Activated CD8-positive, alpha-beta memory T cell treated with anti-CD3 and anti-CD28 coated beads for 48 hours (primary cell): ENCODE results near the gene TESK1.

Source experiments
- DNase-seq, 3 experiments: peaks; one replicate each; pipeline ENCODE4 v3.0.0-alpha.2; 2020; ENCODE audit warnings: low read depth in 2 of 3, low spot score in 2 of 3

The TESK1 gene, protein sequence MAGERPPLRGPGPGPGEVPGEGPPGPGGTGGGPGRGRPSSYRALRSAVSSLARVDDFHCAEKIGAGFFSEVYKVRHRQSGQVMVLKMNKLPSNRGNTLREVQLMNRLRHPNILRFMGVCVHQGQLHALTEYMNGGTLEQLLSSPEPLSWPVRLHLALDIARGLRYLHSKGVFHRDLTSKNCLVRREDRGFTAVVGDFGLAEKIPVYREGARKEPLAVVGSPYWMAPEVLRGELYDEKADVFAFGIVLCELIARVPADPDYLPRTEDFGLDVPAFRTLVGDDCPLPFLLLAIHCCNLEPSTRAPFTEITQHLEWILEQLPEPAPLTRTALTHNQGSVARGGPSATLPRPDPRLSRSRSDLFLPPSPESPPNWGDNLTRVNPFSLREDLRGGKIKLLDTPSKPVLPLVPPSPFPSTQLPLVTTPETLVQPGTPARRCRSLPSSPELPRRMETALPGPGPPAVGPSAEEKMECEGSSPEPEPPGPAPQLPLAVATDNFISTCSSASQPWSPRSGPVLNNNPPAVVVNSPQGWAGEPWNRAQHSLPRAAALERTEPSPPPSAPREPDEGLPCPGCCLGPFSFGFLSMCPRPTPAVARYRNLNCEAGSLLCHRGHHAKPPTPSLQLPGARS

DNA sequence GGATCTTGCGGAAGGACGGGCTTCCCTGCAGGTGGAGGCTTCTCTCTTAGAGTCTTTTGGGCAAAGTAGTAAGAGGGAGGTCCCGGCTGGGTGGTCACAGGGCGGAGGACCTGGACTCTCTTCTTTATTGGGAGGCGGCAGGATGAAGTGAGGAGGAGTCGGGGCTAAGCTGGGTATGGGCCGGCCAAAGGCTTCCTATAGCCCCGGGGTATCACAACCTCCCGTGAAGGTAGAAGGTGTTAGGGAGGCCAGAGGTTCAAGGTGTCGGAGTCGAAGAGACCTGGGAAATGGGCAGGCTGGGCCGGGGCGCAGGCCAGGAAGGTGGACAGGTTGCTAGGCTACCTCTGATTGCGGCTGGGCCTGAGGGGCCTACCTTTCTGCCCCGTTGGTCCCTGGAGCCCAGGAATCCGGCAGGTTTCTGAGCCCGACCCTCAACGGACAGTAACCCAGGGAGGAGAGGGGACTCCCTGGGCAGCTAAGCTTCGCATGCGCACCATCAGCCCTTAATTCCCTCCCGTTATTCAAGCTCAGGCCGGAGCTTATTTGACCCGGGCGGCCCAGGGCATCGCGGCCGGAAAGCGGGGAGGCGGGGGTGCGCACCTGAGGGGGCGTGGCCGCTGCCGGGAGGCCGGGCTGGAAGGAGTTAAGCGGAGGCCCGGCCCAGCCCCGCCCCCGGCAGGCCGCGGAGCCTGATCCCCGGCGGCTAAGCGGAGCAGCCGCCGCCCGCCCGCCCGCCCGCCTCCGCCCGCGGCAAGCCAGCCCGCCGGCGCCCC lies at the start of gene TESK1:
Gene TESK1, plus strand, starts transcription at position 685 of the 773 bp plus-strand sequence. CDS start 358 bp downstream, outside the sequence.
- peak; percentile 65 to 76 (median 67) for DNase-seq

DNA sequence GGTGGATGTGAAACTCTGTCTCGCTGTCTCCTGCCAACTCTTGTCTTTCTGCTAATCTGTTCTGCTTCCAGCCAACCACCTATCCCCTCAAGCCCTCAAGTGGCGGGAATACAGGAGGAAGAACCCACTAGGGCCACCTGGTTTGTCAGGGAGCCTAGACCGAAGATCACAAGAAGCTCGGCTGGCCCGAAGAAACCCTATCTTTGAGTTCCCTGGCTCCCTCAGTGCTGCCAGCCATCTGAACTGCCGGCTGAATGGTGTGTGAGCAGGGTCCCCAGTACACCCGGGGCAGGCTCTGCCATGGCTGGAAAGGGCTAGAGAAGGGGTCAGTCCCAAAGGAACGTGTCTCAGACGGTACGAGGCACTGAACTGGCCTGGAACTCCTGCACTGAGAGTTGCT lies 49.2 kb upstream of the TESK1 start:
- DNase-seq = no peak

DNA sequence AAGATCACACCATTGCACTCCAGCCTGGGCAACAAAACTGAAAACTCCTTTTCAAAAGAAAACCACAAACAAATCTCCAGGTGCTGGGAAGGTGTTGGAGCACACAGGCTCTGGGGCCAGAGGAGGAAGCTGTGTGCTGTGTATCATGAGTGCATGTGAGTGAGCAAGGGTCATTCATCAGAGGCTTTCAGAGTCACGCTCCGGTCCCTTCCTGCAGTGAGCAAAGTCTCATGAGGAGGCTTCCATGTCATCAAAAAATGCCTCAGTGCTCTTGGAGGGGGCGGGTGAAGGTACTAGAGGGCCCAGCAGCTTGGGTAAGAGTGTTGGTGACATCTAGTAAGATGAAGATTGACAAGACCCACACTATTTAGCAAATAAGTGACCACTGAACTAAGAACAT lies 48.3 kb upstream of the TESK1 start:
- no peak for DNase-seq

DNA sequence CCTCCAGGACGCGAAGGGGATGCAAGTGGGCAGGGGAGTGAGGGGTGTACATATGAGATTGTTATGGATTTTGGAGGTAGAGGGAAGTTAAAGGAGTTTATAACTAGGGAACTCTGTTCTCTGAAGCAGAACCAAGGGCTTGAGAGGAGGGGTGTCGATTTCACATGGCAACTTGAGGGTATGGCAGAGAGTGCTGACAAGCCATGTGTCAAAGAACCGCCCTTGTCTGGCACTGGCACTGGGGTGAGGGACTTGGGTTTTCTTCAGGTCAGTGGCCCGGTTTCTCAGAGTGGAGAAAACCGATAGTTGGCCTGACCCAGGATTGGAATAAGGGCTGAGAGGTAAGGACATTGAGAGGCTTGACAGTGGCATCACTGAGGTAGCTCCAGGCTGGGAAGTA lies 47.7 kb upstream of the TESK1 start:
- DNase-seq = no peak

DNA sequence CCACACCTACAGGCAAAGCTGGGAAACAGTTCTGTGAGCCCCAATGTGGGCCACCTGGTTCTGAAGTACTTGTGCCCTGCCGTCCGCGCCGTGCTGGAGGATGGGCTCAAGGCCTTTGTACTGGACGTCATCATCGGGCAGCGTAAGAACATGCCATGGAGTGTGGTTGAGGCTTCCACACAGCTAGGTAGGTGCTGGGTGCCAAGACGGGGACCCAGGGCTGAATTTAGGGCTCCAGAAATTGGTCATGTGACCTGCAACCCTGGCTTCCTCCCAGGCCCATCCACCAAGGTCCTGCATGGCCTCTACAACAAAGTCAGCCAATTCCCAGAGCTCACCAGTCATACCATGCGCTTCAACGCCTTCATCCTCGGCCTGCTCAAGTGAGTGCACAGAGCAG lies 46.9 kb upstream of the TESK1 start:
- no peak for DNase-seq

DNA sequence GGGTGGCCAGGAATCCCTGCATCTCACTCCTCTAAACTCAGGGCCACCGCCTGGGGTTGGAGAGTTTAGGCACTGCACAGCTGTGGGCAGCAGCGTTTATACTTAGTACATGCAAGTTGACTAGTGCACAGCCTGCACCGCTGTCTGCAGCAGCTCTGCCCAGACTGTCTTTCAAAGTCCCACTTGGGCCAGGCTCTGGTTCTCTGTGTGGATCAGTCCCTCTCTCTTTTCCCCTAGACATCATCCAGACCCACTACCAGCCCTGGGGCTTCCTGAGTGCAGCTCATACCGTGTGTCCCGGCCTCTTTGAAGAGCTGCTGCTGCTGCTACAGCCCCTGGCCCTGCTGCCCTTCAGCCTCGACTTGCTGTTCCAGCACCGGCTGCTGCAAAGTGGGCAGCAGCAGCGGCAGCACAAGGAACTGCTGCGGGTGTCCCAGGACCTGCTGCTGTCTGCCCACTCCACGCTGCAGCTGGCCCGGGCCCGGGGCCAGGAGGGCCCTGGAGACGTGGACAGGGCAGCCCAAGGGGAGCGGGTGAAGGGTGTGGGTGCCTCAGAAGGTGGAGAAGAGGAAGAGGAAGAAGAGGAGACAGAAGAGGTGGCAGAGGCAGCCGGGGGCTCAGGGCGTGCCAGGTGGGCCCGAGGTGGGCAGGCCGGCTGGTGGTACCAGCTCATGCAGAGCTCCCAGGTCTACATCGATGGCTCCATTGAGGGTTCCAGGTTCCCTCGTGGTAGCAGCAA lies 45.1 kb upstream of the TESK1 start:
- no peak for DNase-seq

DNA sequence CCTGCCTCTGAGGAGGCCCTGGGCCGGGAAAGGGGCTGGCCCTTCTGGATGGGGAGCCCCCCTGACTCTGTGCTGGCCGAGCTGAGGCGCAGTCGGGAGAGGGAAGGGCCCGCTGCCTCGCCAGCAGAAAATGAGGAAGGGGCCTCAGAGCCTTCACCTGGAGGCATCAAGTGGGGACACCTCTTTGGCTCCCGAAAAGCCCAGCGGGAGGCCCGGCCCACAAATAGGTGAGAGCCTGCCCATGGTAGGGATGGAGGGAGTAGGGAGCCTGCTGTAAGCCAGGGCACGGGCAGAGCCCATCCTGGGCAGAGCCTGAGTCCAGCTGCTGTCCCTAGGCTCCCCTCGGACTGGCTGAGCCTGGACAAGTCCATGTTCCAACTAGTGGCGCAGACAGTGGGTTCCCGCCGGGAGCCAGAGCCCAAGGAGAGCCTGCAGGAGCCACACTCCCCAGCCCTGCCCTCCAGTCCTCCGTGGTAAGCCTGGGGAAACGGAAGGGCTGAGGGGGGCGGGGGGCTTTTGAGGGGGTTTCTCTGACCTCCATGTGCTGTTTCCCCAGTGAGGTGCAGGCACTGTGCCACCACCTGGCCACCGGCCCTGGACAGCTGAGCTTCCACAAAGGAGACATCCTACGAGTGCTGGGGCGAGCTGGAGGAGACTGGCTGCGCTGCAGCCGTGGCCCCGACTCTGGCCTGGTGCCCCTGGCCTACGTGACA lies 44.3 kb upstream of the TESK1 start:
- DNase-seq = no peak

DNA sequence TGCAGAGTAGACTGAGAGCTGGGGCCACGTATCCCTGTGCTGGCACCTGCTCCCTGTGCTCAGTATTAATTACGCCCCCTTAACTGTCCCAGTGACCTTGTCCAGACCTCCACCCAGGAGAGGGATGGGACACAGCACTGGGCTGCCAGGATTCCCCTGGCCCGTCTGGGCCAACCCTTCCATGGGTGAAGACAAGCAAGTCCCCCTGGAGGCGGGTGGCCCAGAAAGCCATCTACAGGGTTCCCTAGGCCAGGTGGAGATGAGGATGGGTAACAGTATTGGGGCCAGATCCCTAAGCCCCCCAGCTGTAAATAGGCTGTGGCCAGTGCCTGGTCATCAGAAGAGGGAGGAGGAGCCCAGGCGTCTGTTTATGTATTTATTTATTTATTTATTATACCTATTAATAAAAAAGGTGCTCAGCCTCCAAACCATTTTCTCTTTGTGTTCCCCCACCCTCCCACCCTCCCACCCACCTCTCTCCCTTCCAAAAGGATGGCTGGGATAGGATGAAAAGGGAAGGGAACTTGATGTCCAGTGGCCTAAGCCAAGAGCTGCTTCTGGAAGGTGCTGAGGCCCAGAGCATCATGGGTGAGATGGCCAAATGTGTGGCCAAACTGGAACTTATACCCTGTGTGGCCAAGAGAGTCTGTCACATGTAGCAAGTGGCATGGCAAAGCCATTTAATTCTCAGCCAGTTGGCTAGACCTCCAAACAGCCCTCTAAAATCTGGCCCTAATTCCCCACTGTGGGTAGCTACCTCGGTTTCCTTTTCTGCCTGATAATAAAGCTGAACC lies 43.4 kb upstream of the TESK1 start:
- no peak for DNase-seq

DNA sequence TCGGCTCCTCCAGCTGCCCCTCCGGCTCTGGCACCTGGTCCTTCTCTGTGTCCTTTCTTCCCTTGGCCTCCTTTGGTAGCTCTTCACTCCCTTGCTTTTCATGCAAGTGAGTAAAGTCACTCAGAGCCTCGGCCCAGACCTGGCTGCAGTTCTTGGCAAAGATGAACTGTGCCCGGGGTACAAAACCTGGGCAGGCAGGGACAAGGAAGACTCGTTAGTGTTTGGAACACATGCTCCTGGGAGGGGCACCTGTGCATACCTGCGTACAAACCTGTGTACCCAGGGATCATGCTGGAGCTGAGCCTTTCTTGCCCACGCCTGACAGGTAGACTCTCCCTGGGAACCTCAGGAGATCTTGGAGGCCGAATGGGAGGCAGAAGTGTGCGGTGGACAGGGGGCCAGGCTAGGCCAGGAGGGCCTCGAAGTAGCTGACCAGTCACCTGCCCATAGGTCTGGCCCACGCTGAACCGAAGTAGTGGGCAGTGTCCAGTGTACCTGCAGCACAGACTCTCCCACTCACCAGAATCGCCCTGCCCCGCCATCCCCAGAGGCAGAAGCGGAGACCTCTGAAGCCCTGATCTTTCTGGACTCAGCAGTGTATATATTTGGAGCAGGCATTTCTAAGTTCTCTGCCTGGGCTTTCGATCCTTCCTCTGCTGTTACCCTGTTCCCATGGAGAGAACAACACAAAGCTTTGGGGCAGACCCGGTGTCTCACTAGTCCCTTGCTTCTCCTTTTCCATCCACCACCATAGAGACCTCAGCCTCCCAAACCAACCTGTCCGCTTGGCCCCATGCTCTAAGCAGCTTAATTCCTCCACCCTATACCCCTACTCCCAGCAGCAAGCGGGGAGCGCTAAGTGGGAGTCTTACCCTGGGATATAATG lies 41.9 kb upstream of the TESK1 start:
- DNase-seq = no peak

DNA sequence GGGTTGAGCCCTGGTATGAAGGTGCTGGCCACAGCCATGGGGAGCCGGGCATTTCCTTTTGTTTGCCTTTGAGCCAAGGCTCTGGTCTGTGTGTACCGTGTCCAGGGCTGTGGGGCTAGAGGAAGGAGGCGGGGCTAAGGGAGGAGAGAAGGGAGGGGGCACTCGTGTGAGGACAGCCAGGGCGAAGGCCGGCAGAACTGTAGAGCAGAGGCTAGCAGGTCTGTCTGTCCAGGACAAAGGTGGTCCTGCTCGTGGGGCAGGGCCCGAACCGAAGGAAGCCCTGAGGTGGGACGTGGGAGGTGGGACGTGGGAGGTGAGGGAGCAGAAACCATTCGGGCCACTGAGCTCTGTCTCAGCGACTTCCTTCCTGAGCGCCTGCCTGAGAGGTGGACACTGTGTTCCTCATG lies 41.3 kb upstream of the TESK1 start:
- no peak for DNase-seq

DNA sequence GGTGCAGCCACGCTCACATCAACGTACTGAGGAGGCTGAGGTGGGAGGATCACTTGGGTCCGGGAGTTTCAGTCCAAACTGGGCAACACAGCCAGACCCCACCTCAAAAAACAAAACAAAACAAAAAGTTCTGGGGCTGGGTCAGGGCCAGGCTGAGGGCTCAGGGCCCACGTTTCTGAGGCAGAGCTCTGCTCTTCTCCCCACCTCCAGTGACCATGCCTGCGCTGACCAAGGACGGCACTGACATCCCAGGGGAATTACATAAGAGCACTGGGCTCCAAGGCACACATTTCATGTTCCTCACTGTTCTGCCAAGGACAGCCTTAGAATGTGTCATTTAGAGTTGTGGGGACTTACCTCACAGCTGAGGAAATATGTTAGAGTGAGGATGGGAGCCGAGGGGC lies 40.4 kb upstream of the TESK1 start:
- no peak for DNase-seq

DNA sequence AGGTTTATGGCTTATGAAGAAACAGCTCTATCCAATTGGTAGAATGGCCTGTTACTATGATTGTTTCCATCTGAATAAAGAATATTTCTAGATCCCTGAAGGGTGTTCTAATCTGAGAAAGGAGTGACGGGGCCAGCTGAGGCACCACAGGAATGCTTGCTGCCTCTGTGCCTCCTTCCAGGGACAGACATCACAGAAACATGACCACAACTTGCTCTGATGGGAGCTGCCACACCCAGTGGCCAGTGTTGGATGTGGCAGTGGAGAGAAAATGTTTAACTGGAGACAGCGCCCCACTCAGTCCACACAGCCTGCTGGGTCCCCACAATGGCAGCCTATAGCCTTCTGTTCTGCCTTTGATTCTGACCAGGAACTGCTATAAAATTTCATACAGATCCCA lies 38.6 kb upstream of the TESK1 start:
- DNase-seq = no peak

DNA sequence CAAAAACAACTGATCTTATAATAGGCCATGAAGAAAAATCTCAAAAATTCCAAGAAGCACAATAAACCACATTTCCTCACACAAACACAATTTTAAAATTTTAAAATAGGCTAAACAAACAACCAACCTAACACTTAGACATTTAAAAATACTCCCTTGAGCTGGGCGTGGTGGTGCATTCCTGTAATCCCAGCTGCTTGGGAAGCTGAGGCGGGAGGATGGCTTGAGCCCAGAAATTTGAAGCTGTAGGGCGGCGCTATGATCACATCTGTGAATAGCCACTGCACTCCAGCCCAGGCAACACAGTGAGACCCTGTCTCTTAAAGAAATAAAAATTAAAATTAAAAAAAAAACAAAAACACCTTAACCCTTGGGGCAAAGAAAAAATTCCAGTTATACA lies 36.9 kb upstream of the TESK1 start:
- DNase-seq = no peak

DNA sequence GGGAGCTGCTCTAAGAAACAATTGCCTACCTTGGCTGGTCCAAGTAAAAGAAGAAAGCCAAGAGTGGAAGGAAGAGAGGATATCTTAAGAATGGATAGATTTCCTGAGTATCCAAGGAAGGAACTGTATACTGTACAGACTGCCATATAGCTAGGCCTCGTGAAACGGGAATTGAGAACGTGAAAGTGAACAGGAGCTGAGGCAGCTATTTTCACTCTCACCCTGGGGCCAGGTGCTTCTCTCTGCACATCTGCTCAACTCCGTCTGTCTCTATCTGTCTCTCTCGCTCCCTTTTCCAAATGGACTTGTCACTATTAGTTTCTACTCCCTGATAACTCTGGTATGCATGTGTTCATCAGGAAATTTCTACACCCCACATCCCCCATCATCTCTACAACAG lies 35.9 kb upstream of the TESK1 start:
- no peak for DNase-seq

DNA sequence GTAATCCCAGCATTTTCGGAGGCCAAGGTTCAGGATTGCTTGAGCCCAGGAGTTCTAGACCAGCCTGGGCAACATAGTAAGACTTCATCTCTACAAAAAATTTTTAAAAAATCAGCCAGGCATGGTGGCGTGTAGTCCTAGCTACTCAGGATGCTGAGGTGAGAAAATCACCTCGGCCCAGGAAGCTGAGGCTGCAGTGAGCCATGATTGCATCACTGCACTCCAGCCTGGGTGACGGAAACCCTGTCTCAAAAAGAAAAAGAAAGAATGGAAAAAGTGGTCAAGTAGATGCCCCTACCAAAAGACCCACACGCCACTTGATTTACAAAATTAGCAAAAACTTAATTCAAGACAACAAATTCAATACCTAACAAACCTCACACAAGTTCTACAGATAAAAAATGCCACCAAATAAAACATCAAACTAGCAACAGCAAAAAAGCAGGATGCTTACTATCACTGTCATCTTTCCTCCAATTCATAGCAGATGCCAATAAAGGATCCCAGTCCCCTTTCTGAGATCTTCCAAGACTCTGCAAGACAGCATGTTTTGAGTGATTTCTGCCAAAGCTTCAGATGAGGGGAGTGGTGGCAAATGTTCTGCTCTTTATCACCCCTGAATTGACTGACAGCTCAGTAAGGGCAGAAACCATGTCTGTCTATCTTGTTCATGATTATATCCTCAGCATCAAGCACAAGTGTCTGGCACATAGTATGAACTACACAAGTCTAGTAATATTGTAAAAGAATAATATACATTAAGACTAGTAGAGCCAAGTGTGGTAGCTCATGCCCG lies 34.2 kb upstream of the TESK1 start:
- DNase-seq = peak in 2 of 3 experiments; percentile 30 to 45

DNA sequence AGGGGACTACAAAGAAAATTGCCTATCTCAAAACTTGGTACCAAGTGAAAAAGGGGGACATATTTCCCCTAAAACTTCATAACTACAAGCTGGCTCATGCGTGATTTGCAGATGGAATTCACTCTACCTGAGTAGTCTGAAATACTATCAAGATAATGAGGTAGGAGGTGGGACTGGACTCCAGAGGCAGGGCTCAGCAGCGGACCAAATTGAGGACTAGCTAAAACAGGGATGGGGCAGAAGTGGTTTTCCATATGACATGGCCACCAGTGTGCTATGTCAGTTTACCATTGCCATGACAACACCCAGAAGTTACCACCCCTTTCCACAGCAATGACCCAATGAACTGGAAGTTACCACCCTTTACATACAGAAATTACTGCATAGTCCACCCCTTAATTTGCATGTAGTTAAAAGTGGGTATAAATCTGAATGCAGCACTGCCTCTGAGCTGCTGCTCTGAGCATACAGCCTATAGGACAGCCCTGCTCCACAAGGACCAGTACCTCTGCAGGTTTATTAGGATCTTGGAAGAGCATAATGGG lies 30.4 kb upstream of the TESK1 start:
- no peak for DNase-seq

DNA sequence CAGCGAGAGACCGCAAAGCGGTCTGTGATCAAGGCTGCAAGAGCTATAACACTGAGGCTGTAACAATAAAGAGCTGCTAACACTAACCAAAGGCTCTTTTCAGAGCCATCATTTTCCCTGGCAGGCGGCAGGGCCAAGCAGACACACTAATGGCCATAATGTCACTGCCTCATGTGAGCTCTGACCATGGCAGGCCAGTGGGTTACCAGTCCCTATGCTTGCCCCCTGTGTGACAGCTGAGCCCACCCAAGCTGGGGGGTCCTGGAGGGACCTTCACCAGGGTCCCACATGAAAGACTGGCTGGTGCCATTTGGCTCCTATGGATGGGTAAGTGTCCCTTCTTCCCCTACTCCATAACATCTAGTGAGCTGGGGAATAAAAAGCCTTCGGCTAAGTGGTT lies 29.6 kb upstream of the TESK1 start:
- no peak for DNase-seq

DNA sequence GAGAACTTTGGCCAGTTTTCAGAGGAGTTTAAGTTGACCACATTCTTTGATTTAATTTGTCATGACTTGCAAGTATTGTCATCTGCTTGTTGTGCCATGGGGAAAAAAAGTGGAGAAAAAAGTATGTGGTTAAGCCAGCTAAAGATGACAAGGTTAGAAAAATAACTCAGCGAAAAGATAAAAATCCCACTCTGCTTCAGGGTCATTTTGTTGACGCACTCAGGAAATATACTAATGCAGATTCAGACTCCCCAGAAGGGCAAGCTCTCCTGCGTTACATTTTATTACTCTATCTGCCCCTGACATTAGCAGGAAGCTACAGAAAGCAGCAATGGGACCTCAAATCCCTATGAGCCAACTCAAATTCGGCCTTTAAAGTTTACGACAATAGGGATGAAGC lies 27.6 kb upstream of the TESK1 start:
- DNase-seq = no peak
